Measurements from ENCODE around the gene PLSCR2. TPM values are rescaled to one million over a fixed set of nuclear protein-coding genes. Genes with fewer than 3 reads are reported as not detected.

PLSCR2 gene
- total and polyA plus RNA-seq, 2 donors (not counting 1 experiment from before 2014, with no cell fraction given), result 0.15 to 0.54 TPM

- H3K4me1 ChIP-seq (ENCODE audit: control insufficient read depth in 2 of 2, insufficient read depth in 2 of 2, low read length in 2 of 2), result no peaks in the 10 kb centered on the region
- Mint-ChIP-seq H3K27me3 (peaks cover 3% of the 10 kb centered on the region), H3K4me3 (no peak overlapping the region), H3K27ac (no peak overlapping the region), H3K4me1 (no peaks in the 10 kb centered on the region), H3K9me3 (ENCODE audit: insufficient read depth) (no peaks in the 10 kb centered on the region)
- H4K20me1 ChIP-seq (ENCODE audit: control insufficient read depth, insufficient read depth, low read length, poor library complexity, severe bottlenecking), result no peaks in the 10 kb centered on the region
- no peak overlapping the region for H3K27ac ChIP-seq (ENCODE audit: low read length in 2 of 2)
- ChIA-PET CTCF (no interaction called here), POLR2A (no interaction called here)
- no peaks in the 10 kb centered on the region for H3K36me3 ChIP-seq (replicated peaks in 1 of 2; ENCODE audit: control extremely low read depth in 1 of 2, control insufficient read depth in 1 of 2, extremely low read depth in 1 of 2, insufficient read depth in 2 of 2, low read length in 1 of 2)
- H3K27me3 ChIP-seq (replicated peaks in 1 of 4; ENCODE audit: control extremely low read depth in 1 of 4, control insufficient read depth in 3 of 4, insufficient read depth in 4 of 4, low read length in 3 of 4), result peaks cover 0 to 3% (median 1%) of the 10 kb centered on the region in 4 experiments
- ATAC-seq (ENCODE audit: low read depth) (no peak), DNase-seq (no peak)
- no peak for TF ChIP-seq EZH2 (IDR thresholded peaks at IDR 0.05; ENCODE audit: borderline replicate concordance, insufficient read depth, low read depth, low read length, poor library complexity, severe bottlenecking)
- no peak for TF ChIP-seq CTCF (IDR thresholded peaks at IDR 0.05)
- H2AFZ ChIP-seq (ENCODE audit: insufficient read depth, low read depth, low read length, poor library complexity, severe bottlenecking), result no peak overlapping the region
- H3K79me2 ChIP-seq (ENCODE audit: control insufficient read depth, insufficient read depth, low read length), result no peaks in the 10 kb centered on the region
- no peak overlapping the region for H3K9ac ChIP-seq (ENCODE audit: low read length)
- intact Hi-C loops (cut with micrococcal nuclease), result no loop called here
- no peak overlapping the region for H3K4me2 ChIP-seq (replicated peaks; ENCODE audit: low read depth, low read length, poor library complexity, severe bottlenecking)
- no peak overlapping the region for H3K4me3 ChIP-seq (ENCODE audit: control extremely low read depth in 1 of 5, extremely low read depth in 1 of 5, insufficient read depth in 1 of 5, low read depth in 2 of 5, low read length in 4 of 5)
- no peaks in the 10 kb centered on the region for H3K9me3 ChIP-seq (ENCODE audit: control extremely low read depth in 1 of 3, control insufficient read depth in 2 of 3, insufficient read depth in 1 of 3, low read length in 2 of 3)
Observed at GRCh38 chr3:146384786-146385185, 84.6 kb downstream of the PLSCR2 start.

Other genes starting within 250 kb of the PLSCR2 start
- not detected in 2 replicates for gene PLSCR4, start 218.5 kb downstream of the PLSCR2 start, total RNA-seq
- gene PLSCR4, start 218.5 kb downstream of the PLSCR2 start, polyA plus RNA-seq, result not detected in 2 replicates
- gene PLSCR1, start 75.0 kb upstream of the PLSCR2 start, total RNA-seq, result 44.6 and 50.5 TPM in 2 replicates
- gene PLSCR1, start 75.0 kb upstream of the PLSCR2 start, polyA plus RNA-seq, result 16.8 and 28.8 TPM in 2 replicates
- gene PLSCR5, start 135.8 kb upstream of the PLSCR2 start, total RNA-seq, result not detected in 2 replicates
- gene PLSCR5, start 135.8 kb upstream of the PLSCR2 start, polyA plus RNA-seq, result not detected in 2 replicates